ENCODE measurements around the gene ALPL.

GRCh38 chr1:21565285-21565684 is 56.1 kb downstream of the ALPL start:
- TF ChIP-seq CTCF (conservative IDR thresholded peaks at IDR 0.05 in 1 of 2, IDR thresholded peaks at IDR 0.05 in 1 of 2; ENCODE audit: extremely low read depth in 1 of 2, insufficient read depth in 1 of 2, low read depth in 1 of 2, low read length in 2 of 2) = no peak
- no peak for TF ChIP-seq EZH2 (IDR thresholded peaks at IDR 0.05; ENCODE audit: borderline replicate concordance, low read length)

Data from mammary epithelial cell (primary cell).